Cerebellar nuclear complex (tissue), 1 donor: Measurements from ENCODE around the gene EEF1G.
A peak's percentile ranks its signal among the peaks of the same experiment; 100 is the strongest.
"Not testable (repeated sequence)": the region's sequence is repeated elsewhere in the genome, so short reads cannot be mapped to it uniquely, and the experiment has no call there.

ENCODE experiments used
- DNase-seq, 2 experiments: peaks; one replicate each; lab custom pipeline; 2025; lab: John Stamatoyannopoulos, UW

The EEF1G gene, protein sequence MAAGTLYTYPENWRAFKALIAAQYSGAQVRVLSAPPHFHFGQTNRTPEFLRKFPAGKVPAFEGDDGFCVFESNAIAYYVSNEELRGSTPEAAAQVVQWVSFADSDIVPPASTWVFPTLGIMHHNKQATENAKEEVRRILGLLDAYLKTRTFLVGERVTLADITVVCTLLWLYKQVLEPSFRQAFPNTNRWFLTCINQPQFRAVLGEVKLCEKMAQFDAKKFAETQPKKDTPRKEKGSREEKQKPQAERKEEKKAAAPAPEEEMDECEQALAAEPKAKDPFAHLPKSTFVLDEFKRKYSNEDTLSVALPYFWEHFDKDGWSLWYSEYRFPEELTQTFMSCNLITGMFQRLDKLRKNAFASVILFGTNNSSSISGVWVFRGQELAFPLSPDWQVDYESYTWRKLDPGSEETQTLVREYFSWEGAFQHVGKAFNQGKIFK

DNA sequence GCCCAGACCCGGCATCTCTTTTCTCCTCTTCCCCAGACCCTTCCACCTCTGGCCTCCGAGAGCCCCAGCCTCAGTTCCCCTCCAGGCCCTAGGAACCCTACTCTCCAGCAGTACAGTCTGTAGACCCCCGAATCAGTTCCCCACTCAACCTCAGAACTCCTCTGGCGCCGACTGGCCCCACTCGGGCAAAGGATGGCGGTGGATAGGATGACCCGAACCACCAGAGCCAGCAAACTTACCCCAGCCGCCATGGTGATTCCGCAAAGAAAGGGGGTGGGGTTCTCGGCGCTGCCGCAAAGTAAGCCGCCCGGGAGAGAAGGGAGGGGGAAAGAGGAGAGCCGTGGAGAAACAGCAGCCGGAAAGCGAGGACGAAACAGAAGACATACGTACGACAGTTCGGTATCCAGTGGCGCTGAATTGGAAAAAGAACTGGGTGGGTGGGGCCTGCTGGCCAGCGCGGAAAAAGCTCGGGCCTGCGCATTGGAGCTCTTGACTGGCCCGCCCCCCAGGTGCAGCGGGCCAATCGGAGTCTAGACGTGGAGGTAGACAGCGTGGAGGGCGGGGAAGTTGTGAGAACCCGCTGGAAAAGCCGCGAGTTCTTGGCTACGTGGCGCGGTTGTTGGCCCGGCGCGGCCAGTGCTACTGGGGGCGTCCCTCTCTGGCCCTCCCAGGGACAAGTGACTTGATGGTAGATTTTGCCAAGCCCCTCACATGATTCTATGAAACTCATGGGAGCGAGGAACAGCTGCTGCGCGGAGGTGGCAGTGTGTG, at the start of gene EEF1G:
Gene EEF1G, minus strand, starts transcription at position 300 of the 771 bp plus-strand sequence. Its CDS starts 49 bp downstream, at position 251.
- DNase-seq = peak; percentile 93 to 96

DNA sequence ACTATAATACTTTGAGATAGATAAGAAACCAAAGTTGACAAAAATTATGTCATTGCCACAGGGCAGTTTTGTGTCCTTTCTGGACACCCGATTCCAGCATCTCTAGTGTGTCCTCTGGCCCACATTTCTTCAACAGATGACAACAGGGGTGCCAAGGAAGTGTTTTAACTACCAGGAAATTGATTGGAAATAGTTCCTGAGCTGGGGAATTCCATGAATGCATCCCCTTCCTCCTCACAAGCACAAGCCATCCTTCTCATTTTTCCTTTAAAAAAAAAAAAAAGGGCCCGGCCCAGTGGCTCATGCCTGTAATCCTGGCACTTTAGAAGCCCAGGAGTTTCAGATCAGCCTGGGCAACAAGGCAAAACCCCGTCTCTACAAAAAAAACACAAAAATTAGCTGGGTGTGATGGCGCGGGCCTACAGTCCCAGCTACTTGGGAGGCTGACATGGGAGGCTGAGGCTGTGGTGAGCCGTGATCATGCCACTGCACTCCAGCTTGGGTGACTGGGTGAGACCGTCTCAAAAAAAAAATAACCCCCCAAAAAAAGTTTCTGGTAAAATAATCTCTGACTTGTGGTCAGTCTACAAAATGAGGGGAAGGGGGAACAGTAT, 48.9 kb upstream of the EEF1G start:
- no peak for DNase-seq

GRCh38 chr11:62621567-62622470, 48.1 kb upstream of the EEF1G start, which contains the start of gene B3GAT3:
TSS of gene B3GAT3 (minus strand) at chr11:62621986. CDS start at chr11:62621947, 39 bp downstream.
- peak; percentile 87 to 89 for DNase-seq

GRCh38 chr11:62621027-62621566, 47.4 kb upstream of the EEF1G start:
- DNase-seq = no peak

- not testable (repeated sequence) for DNase-seq
Measured at GRCh38 chr11:62616957-62617356, 43.3 kb upstream of the EEF1G start.

DNA sequence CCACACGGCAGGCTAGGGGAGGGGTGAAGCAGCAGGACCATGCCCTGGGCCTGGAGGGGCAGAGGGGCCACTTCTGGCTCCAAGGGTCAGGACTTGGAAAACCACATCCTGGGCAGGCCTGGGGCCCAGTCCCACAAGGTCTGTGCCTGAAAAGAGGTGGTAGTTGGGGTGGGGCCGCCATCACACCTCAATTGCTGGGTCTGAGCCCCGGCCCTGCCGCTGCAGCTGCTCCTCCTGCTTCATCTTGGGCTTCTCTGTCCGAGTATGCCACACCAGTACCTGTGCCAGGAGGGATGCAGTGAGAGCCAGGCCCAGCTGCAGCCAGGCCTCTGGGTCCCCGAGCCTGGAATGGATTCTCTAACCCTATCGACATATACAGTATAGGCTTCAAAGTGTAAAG, 41.8 kb upstream of the EEF1G start:
- no peak for DNase-seq

GRCh38 chr11:62614275-62614674, 40.6 kb upstream of the EEF1G start:
- DNase-seq = no peak

DNA sequence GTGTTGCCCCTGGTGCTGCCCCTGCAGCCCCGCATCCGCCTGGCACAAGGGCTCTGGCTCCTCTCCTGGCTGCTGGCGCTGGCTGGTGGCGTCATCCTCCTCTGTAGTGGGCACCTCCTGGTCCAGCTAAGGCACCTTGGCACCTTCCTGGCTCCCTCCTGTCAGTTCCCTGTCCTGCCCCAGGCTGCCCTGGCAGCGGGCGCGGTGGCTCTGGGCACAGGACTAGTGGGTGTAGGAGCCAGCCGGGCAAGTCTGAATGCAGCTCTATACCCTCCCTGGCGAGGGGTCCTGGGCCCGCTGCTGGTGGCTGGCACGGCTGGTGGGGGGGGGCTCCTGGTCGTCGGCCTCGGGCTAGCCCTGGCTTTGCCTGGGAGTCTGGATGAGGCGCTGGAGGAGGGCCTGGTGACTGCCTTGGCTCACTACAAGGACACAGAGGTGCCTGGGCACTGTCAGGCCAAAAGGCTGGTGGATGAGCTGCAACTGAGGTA, 39.6 kb upstream of the EEF1G start:
- no peak for DNase-seq

GRCh38 chr11:62612366-62613290, 38.9 kb upstream of the EEF1G start, which contains the start of the genes EML3 and ROM1:
TSS of gene EML3 (minus strand) at chr11:62612775. CDS start at chr11:62612457, 318 bp downstream.
TSS of gene ROM1 (plus strand) at chr11:62613257. CDS start at chr11:62613282, 25 bp downstream.
- DNase-seq = peak in 1 of 2 experiments; percentile 15

GRCh38 chr11:62611705-62612365, 38.1 kb upstream of the EEF1G start:
- no peak for DNase-seq

DNA sequence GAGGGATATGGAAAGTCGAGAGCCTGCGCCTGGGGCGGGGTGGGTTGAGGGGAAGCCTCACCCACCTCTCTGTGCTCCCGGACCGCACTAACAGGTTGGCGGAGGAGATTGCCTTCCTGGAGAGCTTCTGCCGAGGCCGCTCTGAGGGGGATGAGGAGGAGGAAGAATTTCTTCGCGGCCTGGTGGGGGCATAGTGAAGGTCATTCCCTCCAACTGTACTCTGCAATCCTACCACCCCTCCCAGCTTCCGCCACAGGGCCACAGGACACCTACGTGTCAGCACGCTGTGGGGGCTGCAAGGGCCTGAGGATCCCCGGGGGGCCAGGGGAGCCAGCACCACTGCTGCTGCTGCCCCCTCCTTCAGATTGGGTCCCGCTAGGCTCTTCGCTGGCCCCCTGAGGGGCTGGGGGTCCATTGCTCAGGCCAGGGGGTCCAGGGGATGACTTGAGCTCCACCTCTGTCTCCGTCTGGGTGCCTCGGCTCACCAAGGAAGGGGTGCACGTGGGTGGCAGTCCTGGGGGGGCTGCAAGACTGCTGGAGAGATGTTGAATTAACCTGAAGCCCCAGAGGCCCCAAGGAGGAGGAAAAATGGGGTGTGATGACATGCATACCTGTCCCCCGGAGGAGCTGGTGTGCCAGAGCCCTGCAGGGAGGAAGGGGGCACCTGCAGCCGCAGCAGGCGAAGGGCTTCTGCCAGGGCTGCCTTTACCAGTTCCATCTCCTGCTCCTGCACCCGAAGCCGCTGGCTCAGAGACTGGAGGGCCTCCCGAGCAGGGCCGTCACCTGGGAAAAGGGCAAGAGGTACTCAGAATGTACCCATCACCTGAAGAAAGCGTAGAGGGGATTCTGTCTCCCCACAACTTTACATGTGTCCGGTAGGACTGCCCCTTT, 37.4 kb upstream of the EEF1G start:
- no peak for DNase-seq

- DNase-seq = no peak
Measured at GRCh38 chr11:62610403-62610802, 36.7 kb upstream of the EEF1G start.

DNA sequence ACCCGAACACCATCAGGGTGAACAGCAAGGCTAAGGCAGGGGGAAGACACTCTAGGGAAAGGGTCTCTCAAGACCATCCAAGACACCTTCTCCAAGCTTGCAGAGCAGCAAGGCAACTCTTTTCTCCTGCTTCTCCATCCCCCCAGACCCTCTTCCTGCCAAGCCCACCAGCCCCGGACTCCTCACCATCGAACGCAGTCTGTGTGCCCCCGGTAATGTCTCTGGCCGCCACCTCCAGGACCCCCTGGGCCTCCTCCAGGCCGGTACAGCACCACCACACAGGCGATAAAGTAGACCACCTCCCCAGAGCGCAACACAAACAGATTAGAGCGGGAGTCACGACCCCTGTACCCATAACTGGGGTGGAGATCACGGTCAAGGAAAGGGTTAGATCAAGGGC, 35.1 kb upstream of the EEF1G start:
- DNase-seq = no peak

DNA sequence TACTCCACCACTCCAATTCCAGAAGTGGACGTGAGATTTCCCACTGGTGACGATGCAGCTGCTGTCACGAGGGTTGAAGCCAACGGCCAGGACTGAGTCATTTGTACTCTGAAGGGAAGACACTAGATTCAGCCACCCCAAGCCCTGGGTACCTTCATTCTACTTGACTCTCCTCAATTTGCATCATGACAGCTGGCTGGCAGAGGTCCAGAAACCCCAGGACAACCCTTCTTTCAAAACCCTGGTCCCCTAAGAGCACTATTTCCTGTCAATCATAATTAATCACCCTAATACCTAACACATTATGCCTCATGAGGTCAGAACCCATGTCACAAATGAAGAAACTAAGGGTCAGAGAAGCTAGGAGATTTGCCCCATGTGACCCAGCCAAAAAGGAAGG, 34.0 kb upstream of the EEF1G start:
- DNase-seq = no peak

GRCh38 chr11:62605902-62606301, 32.2 kb upstream of the EEF1G start:
- no peak for DNase-seq

DNA sequence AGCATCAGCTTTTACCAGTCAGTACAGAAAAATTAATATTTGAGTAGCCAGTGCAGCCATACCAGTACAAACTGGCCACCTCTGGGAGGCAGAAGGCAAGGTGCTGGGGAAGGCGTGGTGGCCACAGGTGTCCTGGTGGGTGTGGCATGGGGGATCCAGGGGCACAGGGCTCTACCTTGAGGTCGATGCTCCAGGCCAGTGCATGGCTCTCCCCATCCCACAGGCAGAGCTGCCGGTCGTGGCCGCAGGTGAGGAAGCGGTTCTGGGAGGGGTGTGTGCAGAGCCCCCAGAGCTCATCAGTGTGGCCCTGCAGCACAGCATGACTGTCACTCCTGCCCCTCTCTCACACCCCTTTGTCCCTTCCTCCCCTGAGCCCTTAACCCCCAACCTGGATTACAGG, 31.8 kb upstream of the EEF1G start:
- DNase-seq = no peak

GRCh38 chr11:62604460-62605120, 30.9 kb upstream of the EEF1G start:
- no peak for DNase-seq
